CD4-positive, alpha-beta memory T cell (primary cell): ENCODE results near the gene AFM. TPM values are rescaled to one million over a fixed set of nuclear protein-coding genes. Genes with fewer than 3 reads are reported as not detected.

ENCODE experiments used
- CTCF ChIA-PET: fragments of 350-600 bp; sonication (Branson Sonifier 250); formaldehyde crosslinking; loops from one replicate; lab custom pipeline; 2021; ENCODE audit warnings: inconsistent platforms; ENCODE audit not compliant: partially characterized antibody; lab: Charles Lee
- POLR2A ChIA-PET: fragments of 350-600 bp; sonication (Branson Sonifier 250); formaldehyde crosslinking; loops from one replicate; lab custom pipeline; 2021; ENCODE audit not compliant: partially characterized antibody; lab: Charles Lee
- DNase-seq, 5 donors: peaks; one replicate each; pipeline versions ENCODE4 v3.0.0 to v3.0.0-alpha.2; 2020 to 2022; ENCODE audit warnings: mixed read lengths in 1 of 5
- H3K27ac ChIP-seq: one replicate; pipeline ENCODE4 v1.7.0; 2013; ENCODE audit warnings: low read depth, low read length
- H3K27me3 ChIP-seq: 2 replicates; pipeline ENCODE4 v1.7.0; 2013; ENCODE audit warnings: mild to moderate bottlenecking, low read length, moderate library complexity; ENCODE audit not compliant: insufficient read depth
- H3K36me3 ChIP-seq: 2 replicates; pipeline ENCODE4 v1.7.0; 2013; ENCODE audit warnings: mild to moderate bottlenecking, low read length, moderate library complexity; ENCODE audit not compliant: insufficient read depth
- H3K4me1 ChIP-seq: 2 replicates; pipeline ENCODE4 v1.7.0; 2013; ENCODE audit warnings: mild to moderate bottlenecking, low read length, moderate library complexity; ENCODE audit not compliant: insufficient read depth
- H3K4me3 ChIP-seq, 2 donors: one replicate each; pipeline ENCODE4 v1.7.0; 2013; ENCODE audit warnings: low read length in 2 of 2, mild to moderate bottlenecking in 1 of 2
- H3K9me3 ChIP-seq, 2 donors: one replicate each; pipeline ENCODE4 v1.7.0; 2013; ENCODE audit warnings: low read length in 2 of 2, control low read depth in 1 of 2; ENCODE audit not compliant: control insufficient read depth in 1 of 2
- H3K27ac Mint-ChIP-seq, 7 donors: one replicate each; pipeline ENCODE4 v1.8.0; 2020 to 2021; ENCODE audit warnings: mixed read lengths in 7 of 7, mild to moderate bottlenecking in 6 of 7, inconsistent platforms in 3 of 7, moderate library complexity in 3 of 7
- H3K27me3 Mint-ChIP-seq, 2 donors: one replicate each; pipeline ENCODE4 v1.8.0; 2020 to 2021; ENCODE audit warnings: mixed read lengths in 2 of 2
- H3K36me3 Mint-ChIP-seq, 2 donors: one replicate each; pipeline ENCODE4 v1.8.0; 2020 to 2021; ENCODE audit warnings: mixed read lengths in 2 of 2, inconsistent platforms in 1 of 2, mild to moderate bottlenecking in 1 of 2
- H3K4me1 Mint-ChIP-seq, 4 donors: one replicate each; pipeline ENCODE4 v1.8.0; 2020 to 2021; ENCODE audit warnings: mixed read lengths in 4 of 4, mild to moderate bottlenecking in 1 of 4
- H3K4me3 Mint-ChIP-seq, 8 donors: one replicate each; pipeline ENCODE4 v1.8.0; 2020 to 2021; ENCODE audit warnings: mixed read lengths in 8 of 8, mild to moderate bottlenecking in 7 of 8, moderate library complexity in 6 of 8, inconsistent platforms in 3 of 8
- H3K9me3 Mint-ChIP-seq, 8 donors: one replicate each; pipeline ENCODE4 v1.8.0; 2020 to 2021; ENCODE audit warnings: mixed read lengths in 8 of 8, mild to moderate bottlenecking in 5 of 8, inconsistent platforms in 3 of 8, moderate library complexity in 1 of 8
- intact Hi-C: fragments of 100-400 bp; cut with micrococcal nuclease; formaldehyde crosslinking; loops from one replicate; pipeline ENCODE4 v1.15.1; 2023
- polyA plus RNA-seq, 2 donors: library from polyadenylated mRNA; unstranded; fragments of 300-500 nt; fragmentation: Illumina TruSeq; gene quantifications; one replicate each; pipeline ENCODE4 v1.2.3, GENCODE V29; 2021
- total RNA-seq, 2 experiments: library from RNA; stranded (reverse); gene quantifications; one replicate each; pipeline ENCODE4 v1.2.3, GENCODE V29; 2021

AFM gene
- total and polyA plus RNA-seq, 4 experiments from 2014 or later, result not detected

DNA sequence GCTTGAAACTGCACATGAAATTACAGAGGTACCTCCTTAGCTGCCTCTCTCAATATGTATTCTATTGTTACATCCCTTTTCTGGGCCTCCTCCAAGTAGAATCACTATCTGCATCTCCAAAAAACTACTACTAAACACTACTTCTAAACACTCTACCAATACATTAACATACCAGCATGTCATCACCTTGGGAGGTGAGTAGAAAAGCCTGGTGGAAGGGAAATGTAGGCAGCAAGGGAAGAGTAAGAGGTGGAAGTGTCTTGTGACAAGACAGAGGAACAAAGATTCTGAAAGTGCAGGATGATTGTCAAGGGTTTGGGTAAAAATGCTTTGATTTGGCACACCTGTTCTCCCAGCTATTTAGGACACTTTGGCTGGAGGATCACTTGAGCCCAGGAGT, 3.5 kb downstream of the AFM start:
- Mint-ChIP-seq H3K27ac (no peak overlapping the region), H3K9me3 (peaks cover 0 to 2% (median 0%) of the 10 kb centered on the region in 8 donors), H3K4me3 (no peak overlapping the region), H3K4me1 (no peaks in the 10 kb centered on the region), H3K27me3 (peaks cover 0 to 2% of the 10 kb centered on the region in 2 donors), H3K36me3 (no peaks in the 10 kb centered on the region)
- intact Hi-C loops, result no loop called here
- Histone ChIP-seq H3K36me3 (no peaks in the 10 kb centered on the region), H3K27ac (no peak overlapping the region), H3K27me3 (no peaks in the 10 kb centered on the region), H3K4me1 (no peaks in the 10 kb centered on the region), H3K9me3 (no peaks in the 10 kb centered on the region), H3K4me3 (no peak overlapping the region)
- ChIA-PET POLR2A (no interaction called here), CTCF (no interaction called here)
- no peak for DNase-seq

DNA sequence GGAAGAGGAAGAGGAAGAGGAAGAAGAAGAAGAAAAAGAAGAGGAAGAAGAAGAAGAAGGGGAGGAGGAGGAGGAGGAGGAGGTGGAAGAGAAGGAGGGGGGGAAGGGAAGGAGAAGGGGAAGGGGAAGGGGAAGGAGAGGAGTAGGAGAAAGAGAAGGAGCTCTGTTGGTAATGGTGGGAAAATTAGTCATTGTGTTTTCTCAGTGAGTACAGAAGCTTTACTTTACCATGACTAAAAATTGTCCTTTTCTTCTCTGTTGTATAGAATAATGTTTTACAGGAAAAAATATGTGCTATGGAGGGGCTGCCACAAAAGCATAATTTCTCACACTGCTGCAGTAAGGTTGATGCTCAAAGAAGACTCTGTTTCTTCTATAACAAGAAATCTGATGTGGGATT, 4.1 kb downstream of the AFM start:
- no peaks in the 10 kb centered on the region for H3K36me3 Mint-ChIP-seq
- Histone ChIP-seq H3K27me3 (no peaks in the 10 kb centered on the region), H3K36me3 (no peaks in the 10 kb centered on the region), H3K4me3 (no peak overlapping the region), H3K27ac (no peak overlapping the region), H3K4me1 (no peaks in the 10 kb centered on the region), H3K9me3 (no peaks in the 10 kb centered on the region)
- H3K27ac Mint-ChIP-seq, result no peak overlapping the region
- POLR2A ChIA-PET, result no interaction called here
- CTCF ChIA-PET, result no interaction called here
- intact Hi-C loops, result no loop called here
- no peak overlapping the region for H3K4me3 Mint-ChIP-seq
- no peaks in the 10 kb centered on the region for H3K4me1 Mint-ChIP-seq
- peaks cover 0 to 2% of the 10 kb centered on the region in 2 donors for H3K27me3 Mint-ChIP-seq
- DNase-seq, result no peak
- H3K9me3 Mint-ChIP-seq, result peaks cover 0 to 2% (median 0%) of the 10 kb centered on the region in 8 donors

DNA sequence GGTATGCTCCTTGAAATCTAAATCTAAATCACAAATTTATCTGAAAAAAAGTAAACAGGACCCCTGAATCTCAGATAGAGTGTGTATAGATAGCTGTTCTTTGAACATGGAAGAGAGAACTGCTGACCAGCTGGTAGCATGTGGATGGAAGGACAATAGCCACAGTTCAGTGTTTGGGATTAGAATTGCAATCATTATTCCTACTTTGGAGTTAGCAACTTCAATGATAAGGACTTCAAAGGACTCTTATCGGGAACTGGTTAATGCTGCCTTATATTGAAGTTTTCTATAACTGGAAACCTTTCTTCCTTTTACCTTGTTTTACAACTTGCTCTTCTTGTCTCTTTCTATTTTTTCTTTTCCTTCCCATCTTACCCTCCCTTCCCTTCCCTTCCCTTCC, 5.0 kb downstream of the AFM start:
- intact Hi-C loops, result no loop called here
- no peak for DNase-seq
- H3K4me1 Mint-ChIP-seq, result no peaks in the 10 kb centered on the region
- no peaks in the 10 kb centered on the region for H3K36me3 ChIP-seq
- H3K27ac Mint-ChIP-seq, result no peak overlapping the region
- POLR2A ChIA-PET, result no interaction called here
- no peak overlapping the region for H3K27ac ChIP-seq
- peaks cover 0 to 2% of the 10 kb centered on the region in 2 donors for H3K27me3 Mint-ChIP-seq
- H3K9me3 Mint-ChIP-seq, result peaks cover 0 to 2% (median 0%) of the 10 kb centered on the region in 8 donors
- H3K36me3 Mint-ChIP-seq, result no peaks in the 10 kb centered on the region
- no peaks in the 10 kb centered on the region for H3K9me3 ChIP-seq
- no peak overlapping the region for H3K4me3 ChIP-seq
- CTCF ChIA-PET, result no interaction called here
- no peak overlapping the region for H3K4me3 Mint-ChIP-seq
- no peaks in the 10 kb centered on the region for H3K27me3 ChIP-seq
- H3K4me1 ChIP-seq, result no peaks in the 10 kb centered on the region

DNA sequence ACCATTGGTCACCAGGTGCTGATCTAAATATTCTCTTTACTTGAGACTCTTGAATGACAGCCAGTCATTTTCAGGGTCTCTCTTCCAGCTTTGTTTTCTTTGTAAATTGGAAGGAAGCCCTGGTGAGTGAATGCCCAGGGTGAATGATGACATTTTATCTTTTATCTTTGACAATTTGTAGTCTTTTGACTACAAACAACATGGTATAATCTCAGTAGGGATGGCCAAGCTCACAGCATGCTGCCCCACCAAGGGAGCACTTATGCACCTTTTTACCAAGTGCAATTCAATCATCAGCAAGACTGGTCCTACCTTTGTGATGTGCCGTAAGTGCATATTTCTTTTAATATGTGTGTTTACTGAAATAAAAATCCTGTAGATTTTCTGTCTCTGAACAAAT, 5.7 kb downstream of the AFM start:
- Mint-ChIP-seq H3K9me3 (peaks cover 0 to 2% (median 0%) of the 10 kb centered on the region in 8 donors), H3K27me3 (peaks cover 0 to 2% of the 10 kb centered on the region in 2 donors), H3K4me1 (no peaks in the 10 kb centered on the region), H3K4me3 (no peak overlapping the region), H3K27ac (no peak overlapping the region), H3K36me3 (no peaks in the 10 kb centered on the region)
- ChIA-PET POLR2A (no interaction called here), CTCF (no interaction called here)
- no peaks in the 10 kb centered on the region for H3K9me3 ChIP-seq
- H3K4me3 ChIP-seq, result no peak overlapping the region
- no peak for DNase-seq
- H3K4me1 ChIP-seq, result no peaks in the 10 kb centered on the region
- H3K36me3 ChIP-seq, result no peaks in the 10 kb centered on the region
- intact Hi-C loops, result no loop called here
- no peaks in the 10 kb centered on the region for H3K27me3 ChIP-seq
- no peak overlapping the region for H3K27ac ChIP-seq

DNA sequence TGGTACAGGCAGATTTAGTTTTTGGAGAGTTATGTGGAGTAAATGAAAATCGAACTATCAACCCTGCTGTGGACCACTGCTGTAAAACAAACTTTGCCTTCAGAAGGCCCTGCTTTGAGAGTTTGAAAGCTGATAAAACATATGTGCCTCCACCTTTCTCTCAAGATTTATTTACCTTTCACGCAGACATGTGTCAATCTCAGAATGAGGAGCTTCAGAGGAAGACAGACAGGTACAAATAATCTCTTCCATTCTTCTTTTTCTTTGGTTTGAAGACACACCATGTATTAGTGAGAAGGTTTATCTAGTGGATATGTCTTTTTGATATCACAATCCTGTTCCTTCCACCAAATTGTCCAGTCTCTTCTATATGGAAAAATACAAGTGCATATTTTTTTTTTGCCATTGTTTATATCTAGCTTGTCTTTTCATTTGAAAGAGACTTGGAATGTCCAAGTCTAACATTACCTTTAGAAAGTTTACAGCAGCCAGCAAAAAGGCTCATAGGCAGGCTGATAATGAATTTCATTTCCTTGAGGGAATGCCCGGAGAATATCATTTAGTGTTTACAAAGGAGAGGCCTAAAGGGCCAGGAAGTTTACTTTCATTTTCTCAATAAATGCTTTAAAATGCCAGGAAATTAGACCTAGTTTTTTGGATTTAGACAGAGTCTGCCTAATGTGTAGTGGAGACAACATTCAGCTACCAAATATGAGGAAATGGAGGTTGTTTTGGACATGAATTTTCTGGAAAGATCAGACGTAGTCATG, 18.6 kb downstream of the AFM start:
- no peak overlapping the region for H3K27ac Mint-ChIP-seq
- no peaks in the 10 kb centered on the region for H3K9me3 Mint-ChIP-seq
- DNase-seq, result no peak
- H3K4me1 Mint-ChIP-seq, result peaks cover 0 to 1% (median 0%) of the 10 kb centered on the region in 4 donors
- CTCF ChIA-PET, result no interaction called here
- intact Hi-C loops, result no loop called here
- POLR2A ChIA-PET, result no interaction called here
- H3K4me3 Mint-ChIP-seq, result peak overlapping the region in 1 of 8 donors; percentile 35
- no peaks in the 10 kb centered on the region for H3K36me3 Mint-ChIP-seq
- H3K4me1 ChIP-seq, result no peaks in the 10 kb centered on the region
- no peaks in the 10 kb centered on the region for H3K27me3 ChIP-seq
- no peak overlapping the region for H3K4me3 ChIP-seq
- no peaks in the 10 kb centered on the region for H3K9me3 ChIP-seq
- H3K36me3 ChIP-seq, result no peaks in the 10 kb centered on the region
- no peaks in the 10 kb centered on the region for H3K27me3 Mint-ChIP-seq
- no peak overlapping the region for H3K27ac ChIP-seq

DNA sequence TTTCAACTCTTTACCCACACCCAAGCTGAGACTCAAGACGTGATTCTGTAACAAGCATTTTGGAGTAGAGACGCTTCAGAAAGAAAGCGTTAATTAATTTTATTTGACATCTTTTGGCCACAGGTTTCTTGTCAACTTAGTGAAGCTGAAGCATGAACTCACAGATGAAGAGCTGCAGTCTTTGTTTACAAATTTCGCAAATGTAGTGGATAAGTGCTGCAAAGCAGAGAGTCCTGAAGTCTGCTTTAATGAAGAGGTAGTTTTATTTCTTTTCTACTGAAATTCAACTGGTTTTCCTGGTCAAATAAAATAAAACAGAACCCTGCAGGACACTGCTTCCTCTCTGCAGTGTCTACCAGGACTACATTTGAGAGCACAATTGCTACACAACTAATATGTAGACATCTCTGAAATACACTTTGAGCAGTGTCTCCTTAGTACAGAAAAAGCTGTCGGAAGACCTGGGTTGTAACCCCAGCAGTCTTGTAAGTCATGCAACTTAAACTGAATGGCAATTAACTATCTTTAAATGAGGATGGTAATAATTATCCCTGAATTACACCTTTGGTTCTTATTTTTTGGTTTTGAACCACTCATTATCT, 20.2 kb downstream of the AFM start:
- POLR2A ChIA-PET, result no interaction called here

DNA sequence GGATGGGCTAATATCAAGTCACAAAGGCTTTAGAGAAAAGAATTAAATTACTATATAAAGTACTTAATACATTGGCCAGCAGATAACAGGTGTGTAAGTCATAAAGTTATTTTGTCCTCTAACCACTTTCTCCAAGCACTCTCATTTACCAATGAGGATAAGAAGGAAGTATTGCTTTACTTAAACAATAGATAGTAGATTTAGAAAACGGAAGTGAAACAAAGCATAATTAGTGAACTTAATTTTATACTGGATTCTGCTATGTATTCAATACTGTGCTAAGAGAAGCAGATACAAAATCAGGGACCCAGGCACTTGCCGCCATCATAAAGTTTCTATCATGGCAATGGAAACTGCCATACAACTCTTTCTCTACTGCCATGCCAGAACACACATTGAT, 24.0 kb downstream of the AFM start:
- POLR2A ChIA-PET, result no interaction called here
- Mint-ChIP-seq H3K4me1 (no peaks in the 10 kb centered on the region), H3K27ac (no peak overlapping the region), H3K36me3 (no peaks in the 10 kb centered on the region), H3K27me3 (no peaks in the 10 kb centered on the region), H3K4me3 (no peak overlapping the region), H3K9me3 (peaks cover 0 to 1% (median 0%) of the 10 kb centered on the region in 8 donors)
- Histone ChIP-seq H3K27ac (no peak overlapping the region), H3K27me3 (no peaks in the 10 kb centered on the region), H3K9me3 (no peaks in the 10 kb centered on the region), H3K4me1 (no peaks in the 10 kb centered on the region), H3K4me3 (no peak overlapping the region), H3K36me3 (no peaks in the 10 kb centered on the region)
- DNase-seq, result no peak
- CTCF ChIA-PET, result no interaction called here
- intact Hi-C loops, result no loop called here

More for the DNA sequence above, 20.2 kb downstream of the AFM start:
- H3K9me3 ChIP-seq, result no peaks in the 10 kb centered on the region
- no peak for DNase-seq
- peaks cover 0 to 1% (median 0%) of the 10 kb centered on the region in 4 donors for H3K4me1 Mint-ChIP-seq
- H3K27me3 ChIP-seq, result no peaks in the 10 kb centered on the region
- no peak overlapping the region for H3K27ac ChIP-seq
- no peak overlapping the region for H3K4me3 Mint-ChIP-seq
- H3K4me1 ChIP-seq, result no peaks in the 10 kb centered on the region
- no peak overlapping the region for H3K4me3 ChIP-seq
- H3K27me3 Mint-ChIP-seq, result no peaks in the 10 kb centered on the region
- intact Hi-C loops, result no loop called here
- no peaks in the 10 kb centered on the region for H3K36me3 Mint-ChIP-seq
- H3K36me3 ChIP-seq, result no peaks in the 10 kb centered on the region
- CTCF ChIA-PET, result no interaction called here
- peaks cover 0 to 1% (median 0%) of the 10 kb centered on the region in 8 donors for H3K9me3 Mint-ChIP-seq
- no peak overlapping the region for H3K27ac Mint-ChIP-seq
